ENCODE results near the gene CUBN.

GRCh38 chr10:16941067-16941466 lies 188.5 kb downstream of the CUBN start:
- TF ChIP-seq CTCF (IDR thresholded peaks at IDR 0.05) (no peak), TCF7L2 (IDR thresholded peaks at IDR 0.05; ENCODE audit: low read depth, low read length) (no peak), POLR2AphosphoS5 (IDR thresholded peaks at IDR 0.05; ENCODE audit: low read depth, low read length) (no peak)

Data from Panc1 (cell line).